IgD-negative memory B cell (primary cell): ENCODE measurements around the gene ETV6. TPM values are rescaled to one million over a fixed set of nuclear protein-coding genes. Genes with fewer than 3 reads are reported as not detected.

ENCODE experiments used
- H3K27ac Mint-ChIP-seq, 3 donors: one replicate each; pipeline ENCODE4 v1.8.0; 2020 to 2022; ENCODE audit warnings: mild to moderate bottlenecking in 3 of 3, mixed read lengths in 3 of 3, moderate library complexity in 1 of 3
- H3K27me3 Mint-ChIP-seq: one replicate; pipeline ENCODE4 v1.8.0; 2021; ENCODE audit warnings: mixed read lengths
- H3K36me3 Mint-ChIP-seq: one replicate; pipeline ENCODE4 v1.8.0; 2020; ENCODE audit warnings: mild to moderate bottlenecking, mixed read lengths
- H3K4me1 Mint-ChIP-seq, 3 donors: one replicate each; pipeline ENCODE4 v1.8.0; 2020 to 2022; ENCODE audit warnings: mixed read lengths in 3 of 3, mild to moderate bottlenecking in 1 of 3
- H3K4me3 Mint-ChIP-seq, 4 donors: one replicate each; pipeline ENCODE4 v1.8.0; 2020 to 2022; ENCODE audit warnings: mild to moderate bottlenecking in 4 of 4, mixed read lengths in 4 of 4, moderate library complexity in 3 of 4
- H3K9me3 Mint-ChIP-seq, 3 donors: one replicate each; pipeline ENCODE4 v1.8.0; 2020 to 2021; ENCODE audit warnings: mixed read lengths in 3 of 3, mild to moderate bottlenecking in 1 of 3
- polyA plus RNA-seq: library from polyadenylated mRNA; unstranded; fragments of 300-500 nt; fragmentation: Illumina TruSeq; gene quantifications from one replicate; pipeline ENCODE4 v1.2.3, GENCODE V29; 2021

The ETV6 gene
- polyA plus RNA-seq, 1 donor from 2014 or later, result 9.8 TPM

DNA sequence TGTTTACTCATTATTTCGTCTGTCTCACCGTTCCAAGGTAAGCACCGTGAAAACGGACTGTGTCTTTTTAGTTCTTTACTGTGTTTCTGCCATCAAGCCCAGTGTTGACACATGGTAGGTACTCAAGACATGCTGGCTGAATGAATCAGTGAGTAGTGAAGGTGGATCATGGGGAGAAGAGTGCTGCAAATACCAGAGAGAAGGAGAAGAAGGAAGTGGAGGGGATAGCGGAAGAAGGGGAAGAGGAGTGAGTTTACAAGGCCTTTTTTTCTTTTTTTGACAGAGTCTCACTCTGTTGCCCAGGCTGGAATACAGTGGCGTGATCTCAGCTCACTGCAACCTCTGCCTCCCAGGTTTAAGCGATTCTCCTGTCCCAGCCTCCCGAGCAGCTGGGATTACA lies 54.6 kb downstream of the ETV6 start:
- Mint-ChIP-seq H3K27me3 (no peaks in the 10 kb centered on the region), H3K9me3 (no peaks in the 10 kb centered on the region), H3K27ac (no peak overlapping the region), H3K36me3 (no peaks in the 10 kb centered on the region), H3K4me1 (peaks cover 22 to 43% (median 28%) of the 10 kb centered on the region in 3 donors), H3K4me3 (no peak overlapping the region)

- Mint-ChIP-seq H3K27ac (peak overlapping the region in 1 of 3 donors; percentile 20), H3K4me1 (peaks cover 25 to 52% (median 28%) of the 10 kb centered on the region in 3 donors), H3K4me3 (no peak overlapping the region), H3K36me3 (no peaks in the 10 kb centered on the region), H3K27me3 (no peaks in the 10 kb centered on the region), H3K9me3 (no peaks in the 10 kb centered on the region)
These were observed 55.5 kb downstream of the ETV6 start for GRCh38 chr12:11705010-11705409.

GRCh38 chr12:11706509-11707379 lies 57.3 kb downstream of the ETV6 start:
- Mint-ChIP-seq H3K4me3 (no peak overlapping the region), H3K27me3 (no peaks in the 10 kb centered on the region), H3K9me3 (no peaks in the 10 kb centered on the region), H3K27ac (peak overlapping the region in 2 of 3 donors; percentile 22 to 36), H3K4me1 (peaks cover 25 to 52% (median 26%) of the 10 kb centered on the region in 3 donors), H3K36me3 (no peaks in the 10 kb centered on the region)

DNA sequence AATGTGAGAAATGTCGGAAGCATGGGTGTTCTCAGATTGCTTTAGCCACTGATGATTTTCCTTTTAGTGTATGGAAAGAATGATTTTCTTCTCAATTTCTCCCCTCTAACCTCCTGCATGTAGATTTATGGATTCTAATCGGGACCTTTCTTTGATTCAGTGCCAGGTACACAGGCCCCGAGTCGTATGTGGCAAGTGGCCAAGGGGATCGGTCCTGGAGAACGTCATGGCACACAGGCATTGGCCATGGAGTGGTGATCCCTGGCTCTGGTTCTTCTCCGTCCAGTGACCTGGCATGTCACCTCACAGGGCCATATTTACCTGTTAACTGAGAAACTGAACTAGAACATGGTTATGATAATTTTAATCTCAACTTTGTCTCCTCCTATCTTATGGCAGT lies 58.1 kb downstream of the ETV6 start:
- H3K27me3 Mint-ChIP-seq, result no peaks in the 10 kb centered on the region
- H3K4me1 Mint-ChIP-seq, result peaks cover 21 to 49% (median 25%) of the 10 kb centered on the region in 3 donors
- peaks cover 4% of the 10 kb centered on the region for H3K36me3 Mint-ChIP-seq
- H3K27ac Mint-ChIP-seq, result peak overlapping the region in 1 of 3 donors; percentile 12
- H3K9me3 Mint-ChIP-seq, result no peaks in the 10 kb centered on the region
- H3K4me3 Mint-ChIP-seq, result no peak overlapping the region

DNA sequence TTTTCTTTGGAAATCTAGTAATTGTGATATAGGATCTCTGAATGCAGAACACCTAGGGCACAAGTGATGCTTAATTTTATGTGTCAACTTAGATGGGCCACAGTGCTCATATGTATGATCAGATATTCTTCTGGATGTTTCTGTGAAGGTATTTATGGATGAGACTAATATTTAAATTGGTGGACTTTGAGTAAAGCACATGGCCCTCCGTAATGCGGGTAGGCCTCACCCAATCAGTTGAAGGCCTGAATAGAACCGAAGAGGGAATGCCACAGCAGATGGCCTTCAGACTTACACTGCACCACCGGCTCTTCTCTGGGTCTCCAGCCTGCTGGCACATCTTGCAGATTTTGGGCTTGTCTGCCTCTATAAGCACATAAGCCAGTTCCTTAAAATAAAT lies 60.0 kb downstream of the ETV6 start:
- Mint-ChIP-seq H3K36me3 (peaks cover 9% of the 10 kb centered on the region), H3K4me3 (no peak overlapping the region), H3K9me3 (no peaks in the 10 kb centered on the region), H3K27ac (no peak overlapping the region), H3K4me1 (peaks cover 23 to 54% (median 26%) of the 10 kb centered on the region in 3 donors), H3K27me3 (no peaks in the 10 kb centered on the region)

DNA sequence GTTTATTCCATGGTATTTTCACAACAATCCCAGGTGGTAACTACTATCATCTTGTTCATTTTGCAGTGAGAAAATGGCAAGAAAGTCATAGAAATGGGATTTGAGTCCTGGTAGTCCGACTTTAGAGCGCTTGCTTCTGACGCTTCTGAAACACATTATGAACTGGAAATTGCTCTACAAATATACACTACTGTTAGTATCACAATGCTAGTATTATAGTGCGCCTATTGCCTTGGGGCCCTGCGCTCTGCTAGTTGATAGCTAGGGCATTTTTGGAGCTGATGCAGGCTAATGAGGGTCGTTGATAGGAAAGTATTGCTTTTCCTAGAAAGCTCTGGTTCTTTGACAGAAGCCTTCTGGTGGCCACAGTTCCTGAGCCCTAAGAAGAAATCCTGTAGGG lies 61.0 kb downstream of the ETV6 start:
- Mint-ChIP-seq H3K27ac (no peak overlapping the region), H3K4me3 (no peak overlapping the region), H3K4me1 (peaks cover 21 to 50% (median 26%) of the 10 kb centered on the region in 3 donors), H3K36me3 (peaks cover 14% of the 10 kb centered on the region), H3K9me3 (no peaks in the 10 kb centered on the region), H3K27me3 (no peaks in the 10 kb centered on the region)

GRCh38 chr12:11710906-11711305 lies 61.4 kb downstream of the ETV6 start:
- Mint-ChIP-seq H3K27ac (peak overlapping the region in 1 of 3 donors; percentile 69), H3K27me3 (no peaks in the 10 kb centered on the region), H3K9me3 (no peaks in the 10 kb centered on the region), H3K4me1 (peaks cover 20 to 49% (median 26%) of the 10 kb centered on the region in 3 donors), H3K4me3 (peak overlapping the region in 1 of 4 donors; percentile 7), H3K36me3 (peaks cover 14% of the 10 kb centered on the region)

GRCh38 chr12:11711651-11712327 lies 62.3 kb downstream of the ETV6 start:
- H3K27me3 Mint-ChIP-seq, result no peaks in the 10 kb centered on the region
- H3K9me3 Mint-ChIP-seq, result no peaks in the 10 kb centered on the region
- H3K36me3 Mint-ChIP-seq, result peaks cover 14% of the 10 kb centered on the region
- peaks cover 20 to 54% (median 30%) of the 10 kb centered on the region in 3 donors for H3K4me1 Mint-ChIP-seq
- H3K4me3 Mint-ChIP-seq, result no peak overlapping the region
- no peak overlapping the region for H3K27ac Mint-ChIP-seq

GRCh38 chr12:11712491-11712890 lies 63.0 kb downstream of the ETV6 start:
- Mint-ChIP-seq H3K9me3 (no peaks in the 10 kb centered on the region), H3K27ac (no peak overlapping the region), H3K4me3 (no peak overlapping the region), H3K4me1 (peaks cover 20 to 58% (median 31%) of the 10 kb centered on the region in 3 donors), H3K36me3 (peaks cover 14% of the 10 kb centered on the region), H3K27me3 (no peaks in the 10 kb centered on the region)

GRCh38 chr12:11713202-11713601 lies 63.7 kb downstream of the ETV6 start:
- H3K4me3 Mint-ChIP-seq, result no peak overlapping the region
- peaks cover 22 to 52% (median 31%) of the 10 kb centered on the region in 3 donors for H3K4me1 Mint-ChIP-seq
- H3K9me3 Mint-ChIP-seq, result no peaks in the 10 kb centered on the region
- no peaks in the 10 kb centered on the region for H3K27me3 Mint-ChIP-seq
- H3K27ac Mint-ChIP-seq, result peak overlapping the region in 1 of 3 donors; percentile 31
- H3K36me3 Mint-ChIP-seq, result peaks cover 14% of the 10 kb centered on the region

DNA sequence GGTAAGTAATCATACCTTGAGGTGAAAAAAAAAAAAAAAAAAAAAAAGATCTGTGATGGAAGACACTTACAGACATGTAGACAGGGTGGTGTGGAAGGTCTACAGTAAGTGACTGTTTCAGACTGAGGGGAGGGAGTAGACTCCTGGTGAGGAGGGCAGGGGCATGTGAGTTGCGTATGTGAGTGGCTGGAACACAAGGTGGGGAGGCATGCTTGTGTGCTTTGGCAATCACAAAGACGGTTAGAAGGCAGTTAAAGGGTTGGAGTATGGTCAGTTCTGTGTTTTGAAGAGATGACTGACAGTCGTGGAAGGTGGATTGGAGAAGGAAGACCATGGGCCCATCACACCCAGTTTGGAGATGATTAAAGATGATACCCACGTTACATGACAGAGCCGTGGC lies 65.2 kb downstream of the ETV6 start:
- H3K9me3 Mint-ChIP-seq, result no peaks in the 10 kb centered on the region
- peaks cover 14% of the 10 kb centered on the region for H3K36me3 Mint-ChIP-seq
- H3K4me3 Mint-ChIP-seq, result no peak overlapping the region
- H3K4me1 Mint-ChIP-seq, result peaks cover 11 to 47% (median 33%) of the 10 kb centered on the region in 3 donors
- no peak overlapping the region for H3K27ac Mint-ChIP-seq
- H3K27me3 Mint-ChIP-seq, result no peaks in the 10 kb centered on the region

DNA sequence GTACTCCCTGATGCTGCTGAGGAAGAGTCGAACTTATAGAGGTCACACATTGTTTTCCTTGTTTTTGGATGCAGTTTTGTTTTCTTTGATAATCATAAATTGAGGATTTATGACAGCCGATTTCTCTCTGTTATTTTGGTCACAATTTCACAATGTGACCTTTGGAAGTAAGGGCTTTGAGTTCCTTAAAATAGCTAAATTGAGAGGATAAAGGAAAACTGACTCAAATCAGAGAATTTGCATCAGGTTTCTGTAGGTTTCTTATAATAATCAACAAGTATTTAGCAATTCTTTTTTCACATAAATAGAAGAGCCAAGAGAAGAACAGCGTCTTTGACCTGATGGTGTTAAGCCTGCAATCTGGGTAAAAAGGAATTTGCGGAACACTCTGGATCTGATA lies 66.1 kb downstream of the ETV6 start:
- no peaks in the 10 kb centered on the region for H3K9me3 Mint-ChIP-seq
- H3K27me3 Mint-ChIP-seq, result no peaks in the 10 kb centered on the region
- peaks cover 10 to 41% (median 33%) of the 10 kb centered on the region in 3 donors for H3K4me1 Mint-ChIP-seq
- peaks cover 14% of the 10 kb centered on the region for H3K36me3 Mint-ChIP-seq
- peak overlapping the region in 1 of 4 donors; percentile 65 for H3K4me3 Mint-ChIP-seq
- peak overlapping the region in 1 of 3 donors; percentile 51 for H3K27ac Mint-ChIP-seq

DNA sequence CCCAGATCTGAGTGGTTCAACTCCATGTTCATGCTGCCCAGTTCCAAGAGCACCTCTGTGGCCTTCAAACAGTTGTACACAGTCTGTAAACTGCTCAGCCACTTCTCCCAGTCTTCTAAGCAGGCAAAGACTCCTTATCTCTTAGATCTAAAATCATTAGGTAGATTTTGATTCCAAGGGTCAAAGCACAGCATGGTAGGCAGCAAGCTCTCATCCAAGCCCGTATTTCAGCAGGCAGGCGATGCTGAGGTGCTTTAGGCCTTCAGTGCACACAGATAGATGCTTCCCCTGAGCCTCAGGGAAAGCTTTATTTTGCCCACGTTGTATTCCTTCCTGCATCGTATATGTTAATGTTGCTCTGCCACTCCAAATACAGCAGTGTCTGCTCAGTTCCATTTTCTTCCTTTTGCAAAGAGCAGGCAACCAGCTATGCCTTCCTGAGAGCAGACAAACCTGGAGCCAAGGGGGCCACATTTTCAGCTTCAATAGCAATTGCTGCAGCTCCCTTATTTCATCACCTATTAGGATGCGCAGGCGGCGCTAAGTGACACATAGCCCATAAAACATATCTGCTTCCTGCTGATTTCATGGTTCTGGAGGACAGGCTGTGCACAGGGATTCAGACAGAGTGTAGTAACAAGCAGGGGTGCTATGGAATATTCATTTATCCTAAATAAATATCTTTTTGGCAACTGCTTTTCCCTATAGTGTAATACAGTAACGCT lies 67.5 kb downstream of the ETV6 start:
- Mint-ChIP-seq H3K4me1 (peaks cover 20 to 43% (median 42%) of the 10 kb centered on the region in 3 donors), H3K27me3 (no peaks in the 10 kb centered on the region), H3K9me3 (no peaks in the 10 kb centered on the region), H3K36me3 (peaks cover 14% of the 10 kb centered on the region), H3K4me3 (no peak overlapping the region), H3K27ac (peak overlapping the region in 1 of 3 donors; percentile 21)

GRCh38 chr12:11717519-11717961 lies 68.1 kb downstream of the ETV6 start:
- no peak overlapping the region for H3K4me3 Mint-ChIP-seq
- H3K9me3 Mint-ChIP-seq, result no peaks in the 10 kb centered on the region
- H3K36me3 Mint-ChIP-seq, result peaks cover 10% of the 10 kb centered on the region
- H3K27ac Mint-ChIP-seq, result peak overlapping the region in 1 of 3 donors; percentile 34
- no peaks in the 10 kb centered on the region for H3K27me3 Mint-ChIP-seq
- H3K4me1 Mint-ChIP-seq, result peaks cover 26 to 49% (median 48%) of the 10 kb centered on the region in 3 donors

DNA sequence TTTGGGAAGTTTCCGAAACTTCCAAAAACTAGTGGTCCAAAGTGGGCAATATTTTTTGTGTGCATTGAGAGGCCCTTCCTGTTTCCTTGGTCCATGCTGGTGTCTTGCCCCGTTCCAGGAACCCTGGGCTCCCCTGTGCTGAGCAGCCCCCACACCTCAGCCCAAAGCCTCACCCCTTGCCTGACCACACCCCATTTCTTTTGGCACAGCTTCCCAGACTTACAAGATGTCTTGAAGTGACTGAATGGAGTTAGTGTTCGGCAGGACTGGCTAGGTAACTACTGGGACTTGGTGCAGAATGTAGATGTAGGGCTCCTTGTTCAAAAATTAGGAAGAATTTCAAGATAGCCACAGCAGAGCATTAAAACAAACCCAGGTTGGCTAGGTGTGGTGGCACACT lies 68.6 kb downstream of the ETV6 start:
- Mint-ChIP-seq H3K27ac (peak overlapping the region in 1 of 3 donors; percentile 34), H3K4me1 (peaks cover 31 to 53% (median 50%) of the 10 kb centered on the region in 3 donors)

More for the DNA sequence above, 68.6 kb downstream of the ETV6 start:
- Mint-ChIP-seq H3K27me3 (no peaks in the 10 kb centered on the region), H3K9me3 (no peaks in the 10 kb centered on the region), H3K36me3 (peaks cover 7% of the 10 kb centered on the region), H3K4me3 (no peak overlapping the region)
